ENCODE measurements around the gene CABP2.
"Not testable (repeated sequence)": the region's sequence is repeated elsewhere in the genome, so short reads cannot be mapped to it uniquely, and the experiment has no call there.

CABP2 gene

GRCh38 chr11:67516806-67517205 lies 6.4 kb downstream of the CABP2 start:
- H3K4me3 ChIP-seq (ENCODE audit: low read length) = no peak overlapping the region
- no peak for DNase-seq (ENCODE audit: low read depth, low spot score)

GRCh38 chr11:67514116-67514515 lies 9.1 kb downstream of the CABP2 start:
- no peak overlapping the region for H3K4me3 ChIP-seq (ENCODE audit: low read length)
- DNase-seq (ENCODE audit: low read depth, low spot score) = no peak

GRCh38 chr11:67511558-67511957 lies 11.7 kb downstream of the CABP2 start:
- not testable (repeated sequence) for H3K4me3 ChIP-seq (ENCODE audit: low read length); DNase-seq (ENCODE audit: low read depth, low spot score)

- no peak overlapping the region for H3K4me3 ChIP-seq (ENCODE audit: low read length)
- DNase-seq (ENCODE audit: low read depth, low spot score) = no peak
Observed at GRCh38 chr11:67510023-67510345, 13.3 kb downstream of the CABP2 start.

GRCh38 chr11:67508486-67509121 lies 14.6 kb downstream of the CABP2 start:
- peak; percentile 95 for DNase-seq (ENCODE audit: low read depth, low spot score)
- peak overlapping the region; percentile 77 for H3K4me3 ChIP-seq (ENCODE audit: low read length)

- DNase-seq (ENCODE audit: low read depth, low spot score) = peak; percentile 98
- peak within 1 kb of the TSS; percentile 77 for H3K4me3 ChIP-seq (ENCODE audit: low read length)
Observed at GRCh38 chr11:67507864-67508485, 15.3 kb downstream of the CABP2 start, which contains the start of gene CDK2AP2. TSS of gene CDK2AP2 (minus strand) at chr11:67508162. CDS start at chr11:67508082, 80 bp downstream.

GRCh38 chr11:67507242-67507863 lies 15.9 kb downstream of the CABP2 start:
- peak overlapping the region; percentile 77 for H3K4me3 ChIP-seq (ENCODE audit: low read length)
- peak; percentile 52 for DNase-seq (ENCODE audit: low read depth, low spot score)

- H3K4me3 ChIP-seq (ENCODE audit: low read length) = no peak overlapping the region
- DNase-seq (ENCODE audit: low read depth, low spot score) = no peak
Observed at GRCh38 chr11:67506426-67507051, 16.7 kb downstream of the CABP2 start.

GRCh38 chr11:67505605-67506396 lies 17.4 kb downstream of the CABP2 start:
- peak overlapping the region; percentile 83 for H3K4me3 ChIP-seq (ENCODE audit: low read length)
- DNase-seq (ENCODE audit: low read depth, low spot score) = peak; percentile 75

- DNase-seq (ENCODE audit: low read depth, low spot score) = peak; percentile 23
- H3K4me3 ChIP-seq (ENCODE audit: low read length) = peak within 1 kb of the TSS; percentile 83
Observed at GRCh38 chr11:67504950-67505581, 18.2 kb downstream of the CABP2 start, which contains the start of gene PITPNM1. TSS of gene PITPNM1 (minus strand) at chr11:67505363. CDS start at chr11:67504180, 1,183 bp downstream.

- peak overlapping the region; percentile 83 for H3K4me3 ChIP-seq (ENCODE audit: low read length)
- no peak for DNase-seq (ENCODE audit: low read depth, low spot score)
Observed at GRCh38 chr11:67504005-67504949, 19.0 kb downstream of the CABP2 start.

GRCh38 chr11:67503119-67504004 lies 19.9 kb downstream of the CABP2 start:
- H3K4me3 ChIP-seq (ENCODE audit: low read length) = no peak overlapping the region
- no peak for DNase-seq (ENCODE audit: low read depth, low spot score)

- DNase-seq (ENCODE audit: low read depth, low spot score) = no peak
Observed at GRCh38 chr11:67502328-67502979, 20.8 kb downstream of the CABP2 start.

GRCh38 chr11:67501854-67502253 lies 21.4 kb downstream of the CABP2 start:
- no peak for DNase-seq (ENCODE audit: low read depth, low spot score)
- H3K4me3 ChIP-seq (ENCODE audit: low read length) = no peak overlapping the region

More at GRCh38 chr11:67502328-67502979, 20.8 kb downstream of the CABP2 start:
- H3K4me3 ChIP-seq (ENCODE audit: low read length) = no peak overlapping the region

GRCh38 chr11:67500831-67501715 lies 22.2 kb downstream of the CABP2 start:
- H3K4me3 ChIP-seq (ENCODE audit: low read length) = no peak overlapping the region
- no peak for DNase-seq (ENCODE audit: low read depth, low spot score)

All from Jurkat, Clone E6-1 (cell line).